K562 (cell line): ENCODE results near the gene NRXN3. TPM values are rescaled to one million over a fixed set of nuclear protein-coding genes. Genes with fewer than 3 reads are reported as not detected.

Source experiments
- ATAC-seq: fragments of 200-7000 bp; cut with Tn5 transposase; 3 replicates; pipeline ENCODE4 v1.9.1; 2020; ENCODE audit warnings: moderate library complexity
- BruUV-seq: library from RNA; stranded (reverse); fragments of 400-500 nt; replicated peaks from 2 replicates; lab custom pipeline; 2021; lab: Mats Ljungman, UMichigan
- CTCF ChIA-PET: fragments of 300-600 bp; formaldehyde crosslinking; extraction: SDS; loops from one replicate; lab custom pipeline; 2021; ENCODE audit warnings: low intra/inter-chr PET ratio; lab: Yijun Ruan, JAX
- POLR2A ChIA-PET: fragments of 300-600, 350-650 bp; sonication (Branson Sonifier 250); formaldehyde crosslinking; extraction: SDS; loops from one replicate; lab custom pipeline; 2021; ENCODE audit warnings: antibody characterized with exemption, inconsistent platforms; lab: Yijun Ruan, JAX
- DNase-seq, 4 experiments: peaks; one replicate each; pipeline versions ENCODE4 v3.0.0 to v3.0.0-alpha.2; 2011 to 2018; ENCODE audit warnings: low spot score in 3 of 4, mixed read lengths in 3 of 4; ENCODE audit errors: extremely low read depth in 1 of 4
- FAIRE-seq: peaks from 2 replicates; lab custom pipeline; 2011; peaks lifted over from hg19 to GRCh38; lab: Jason Lieb, UNC
- H2AFZ ChIP-seq: 2 replicates; pipeline ENCODE4 v1.6.0; 2011; ENCODE audit warnings: low read depth, low read length, control low read depth, inconsistent platforms
- H3K27ac ChIP-seq: fragments of 200-600 bp; 3 replicates; pipeline ENCODE4 v1.8.0; 2011; ENCODE audit warnings: low read depth, mild to moderate bottlenecking, control low read depth, inconsistent platforms, low read length, moderate library complexity, mixed read lengths; ENCODE audit errors: extremely low read depth
- H3K27me3 ChIP-seq, 2 experiments: fragments of 300-600 bp in 1 of 2; 2 replicates in 1 of 2; 3 replicates in 1 of 2; pipeline versions ENCODE4 v1.6.0 to v1.8.0; 2011; ENCODE audit warnings: inconsistent platforms in 2 of 2, low read length in 2 of 2, mild to moderate bottlenecking in 1 of 2, mixed read lengths in 1 of 2, moderate library complexity in 1 of 2; ENCODE audit not compliant: control insufficient read depth in 2 of 2, insufficient read depth in 2 of 2
- H3K36me3 ChIP-seq: fragments of 300-600 bp; 3 replicates; pipeline ENCODE4 v1.8.0; 2011; ENCODE audit warnings: mild to moderate bottlenecking, low read length, inconsistent platforms; ENCODE audit not compliant: control insufficient read depth, insufficient read depth
- H3K4me1 ChIP-seq, 2 experiments: fragments of 200-600 bp in 1 of 2; replicated peaks in 1 of 2; 2 replicates in 1 of 2; 3 replicates in 1 of 2; pipeline versions ENCODE4 v1.5.1 to v1.8.0; 2011; ENCODE audit warnings: inconsistent platforms in 2 of 2, low read length in 2 of 2, mild to moderate bottlenecking in 1 of 2, mixed read lengths in 1 of 2, moderate library complexity in 1 of 2; ENCODE audit not compliant: control insufficient read depth in 2 of 2, insufficient read depth in 2 of 2
- H3K4me2 ChIP-seq: 2 replicates; pipeline ENCODE4 v1.6.1; 2011; ENCODE audit warnings: low read length, control low read depth, inconsistent platforms, mixed read lengths; ENCODE audit not compliant: insufficient read depth
- H3K4me3 ChIP-seq: fragments of 200-600 bp; sonication (generic), shearing (Covaris generic); 2 replicates; pipeline ENCODE4 v1.5.1; 2016; ENCODE audit warnings: control low read depth, inconsistent platforms
- H3K79me2 ChIP-seq: fragments of 200-600 bp; 3 replicates; pipeline ENCODE4 v1.8.0; 2011; ENCODE audit warnings: low read length, inconsistent platforms; ENCODE audit not compliant: control insufficient read depth, insufficient read depth
- H3K9ac ChIP-seq, 2 experiments: 2 replicates each; pipeline versions ENCODE4 v1.6.0 to v1.6.1; 2011; ENCODE audit warnings: low read depth in 2 of 2, low read length in 2 of 2, control low read depth in 1 of 2, inconsistent platforms in 1 of 2, mild to moderate bottlenecking in 1 of 2, mixed read lengths in 1 of 2; ENCODE audit not compliant: insufficient read depth in 1 of 2
- H3K9me1 ChIP-seq: one replicate; pipeline ENCODE4 v1.6.0; 2011; ENCODE audit warnings: inconsistent platforms, mild to moderate bottlenecking, low read length, moderate library complexity; ENCODE audit not compliant: control insufficient read depth, insufficient read depth
- H3K9me3 ChIP-seq: replicated peaks from 2 replicates; pipeline ENCODE4 v1.5.1; 2011; ENCODE audit warnings: low read depth, low read length, inconsistent platforms; ENCODE audit not compliant: control insufficient read depth, insufficient read depth
- H4K20me1 ChIP-seq: replicated peaks from 2 replicates; pipeline ENCODE4 v1.6.1; 2011; ENCODE audit warnings: low read length, inconsistent platforms, mixed read lengths; ENCODE audit not compliant: control insufficient read depth, insufficient read depth
- ERF ChIP-seq: fragments of 450-650 bp; formaldehyde crosslinking; IDR thresholded peaks from 2 replicates; pipeline ENCODE4 v1.4.0; 2020; ENCODE audit warnings: mild to moderate bottlenecking, mixed read lengths
- NCOA1 ChIP-seq: fragments of 450-650 bp; IDR thresholded peaks from 2 replicates; pipeline ENCODE4 v1.6.1; 2016; ENCODE audit warnings: low read depth
- NR2C2 ChIP-seq, 2 experiments: fragments of 200-800 bp in 1 of 2; sonication (Bioruptor generic) in 1 of 2; sonication (generic) in 1 of 2; formaldehyde crosslinking in 1 of 2; IDR thresholded peaks; 2 replicates each; pipeline versions ENCODE4 v1.6.1 to v1.8.0; 2016 to 2022; ENCODE audit warnings: mild to moderate bottlenecking in 1 of 2, missing compliant biosample characterization in 1 of 2, missing genetic modification characterization in 1 of 2, missing genetic modification reagents in 1 of 2
- OTX1 ChIP-seq: fragments of 450-650 bp; formaldehyde crosslinking; IDR thresholded peaks from 2 replicates; pipeline ENCODE4 v1.4.0; 2022; ENCODE audit warnings: mild to moderate bottlenecking
- RBM15 ChIP-seq: fragments of 200-400 bp; formaldehyde crosslinking; IDR thresholded peaks from 2 replicates; pipeline ENCODE4 v1.6.1; 2018; ENCODE audit warnings: mild to moderate bottlenecking, low read length, moderate library complexity; ENCODE audit not compliant: insufficient read depth
- SMAD4 ChIP-seq: fragments of 250-450 bp; sonication (Bioruptor Pico); conservative IDR thresholded peaks from 2 replicates; pipeline ENCODE4 v1.8.0; 2021; ENCODE audit warnings: inconsistent platforms, mild to moderate bottlenecking, moderate library complexity
- YBX1 ChIP-seq: fragments of 450-650 bp; IDR thresholded peaks from 2 replicates; pipeline ENCODE4 v1.7.1; 2016; ENCODE audit warnings: mild to moderate bottlenecking
- ZNF316 ChIP-seq: fragments of 450-650 bp; IDR thresholded peaks from 2 replicates; pipeline ENCODE4 v1.6.1; 2016
- WGBS: fragments of 100-300 bp; shearing (Covaris generic); methylation state at CpG from one replicate; pipeline ENCODE4 v1.1.6; 2016; ENCODE audit warnings: low coverage, mixed read lengths; ENCODE audit not compliant: insufficient coverage; ENCODE audit errors: missing lambda C conversion rate; 5-methylcytosine and 5-hydroxymethylcytosine counted together
- in situ Hi-C: fragments of 300-500 bp; cut with MboI; formaldehyde crosslinking; loops from 4 replicates; pipeline ENCODE4 v1.15.0; 2018; ENCODE audit warnings: inconsistent platforms, mixed read lengths
- intact Hi-C: fragments of 100-400 bp; cut with micrococcal nuclease; formaldehyde crosslinking; loops from 2 replicates; pipeline ENCODE4 v1.14.2; 2022
- polyA plus RNA-seq, 8 experiments: library from polyadenylated mRNA; depleted of rRNA in 4 of 8; stranded (reverse) in 5 of 8; unstranded in 3 of 8; fragments of >200 nt; fragmentation: Nextera tagmentation in 2 of 8; fragmentation: Illumina TruSeq in 1 of 8; extraction: Ambion mirVana in 2 of 8; extraction: Trizol in 1 of 8; gene quantifications; 2 replicates each; pipeline versions ENCODE4 v1.2.1 to v1.2.3, GENCODE V29; 2011 to 2014; ENCODE audit warnings: inconsistent platforms in 1 of 8, missing spikeins in 1 of 8
- total RNA-seq, 7 experiments: library from RNA; depleted of rRNA in 6 of 7; stranded (reverse); fragments of >200 nt in 6 of 7; fragmentation: Illumina TruSeq in 2 of 7; extraction: Trizol in 2 of 7; gene quantifications; 2 replicates each; pipeline versions ENCODE4 v1.2.1 to v1.2.3, GENCODE V29; 2011 to 2021; ENCODE audit warnings: low replicate concordance in 1 of 7
- TF ChIP-seq, protein P1 (sequence below): fragments of 450-650 bp; IDR thresholded peaks from 2 replicates; pipeline ENCODE4 v1.6.1; 2016; ENCODE audit warnings: low read depth, mild to moderate bottlenecking, moderate library complexity
- TF ChIP-seq, protein P2 (sequence below): fragments of 250-450 bp; sonication (Bioruptor Pico); IDR thresholded peaks from 2 replicates; pipeline ENCODE4 v1.8.0; 2021; ENCODE audit warnings: borderline replicate concordance, mild to moderate bottlenecking, moderate library complexity; ENCODE audit not compliant: poor library complexity, severe bottlenecking

NRXN3 gene
- total and polyA plus RNA-seq, 9 of the 15 experiments (the other 6 are each of a cell fraction or from before 2014, with no cell fraction given): 0.09 TPM; not detected in 8

DNA sequence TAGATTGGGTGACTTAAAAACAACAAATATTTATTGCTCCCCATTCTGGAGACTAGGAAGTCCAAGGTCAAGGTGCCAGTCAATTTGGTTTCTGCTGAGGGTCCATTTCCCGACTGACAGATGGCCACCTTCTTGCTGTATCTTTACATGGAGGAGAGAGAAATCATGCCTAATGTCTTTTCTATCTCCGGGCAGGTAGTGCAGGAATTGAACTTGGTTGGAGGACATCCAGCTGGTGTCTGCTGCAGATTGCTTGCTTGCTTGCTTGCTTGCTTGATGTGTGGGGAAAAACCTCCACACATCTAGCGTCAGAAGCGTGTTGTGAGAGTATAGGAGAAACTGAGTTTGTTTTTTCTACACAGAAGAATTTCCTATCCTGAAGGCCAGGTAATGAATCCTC, 1479.7 kb downstream of the NRXN3 start:
- no peaks in the 10 kb centered on the region for H3K9me1 ChIP-seq
- no TSS peak for BruUV-seq
- intact Hi-C loops: no loop called here
- no peak for DNase-seq
- H3K9ac ChIP-seq: no peak overlapping the region
- H3K79me2 ChIP-seq: no peaks in the 10 kb centered on the region
- CTCF ChIA-PET: no interaction called here
- POLR2A ChIA-PET: no interaction called here
- no peaks in the 10 kb centered on the region for H3K27me3 ChIP-seq
- H3K4me1 ChIP-seq: no peaks in the 10 kb centered on the region
- TF ChIP-seq, protein P1, sequence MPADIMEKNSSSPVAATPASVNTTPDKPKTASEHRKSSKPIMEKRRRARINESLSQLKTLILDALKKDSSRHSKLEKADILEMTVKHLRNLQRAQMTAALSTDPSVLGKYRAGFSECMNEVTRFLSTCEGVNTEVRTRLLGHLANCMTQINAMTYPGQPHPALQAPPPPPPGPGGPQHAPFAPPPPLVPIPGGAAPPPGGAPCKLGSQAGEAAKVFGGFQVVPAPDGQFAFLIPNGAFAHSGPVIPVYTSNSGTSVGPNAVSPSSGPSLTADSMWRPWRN: no peak
- TF ChIP-seq RBM15: no peak
- TF ChIP-seq ZNF316: no peak
- TF ChIP-seq, protein P2, sequence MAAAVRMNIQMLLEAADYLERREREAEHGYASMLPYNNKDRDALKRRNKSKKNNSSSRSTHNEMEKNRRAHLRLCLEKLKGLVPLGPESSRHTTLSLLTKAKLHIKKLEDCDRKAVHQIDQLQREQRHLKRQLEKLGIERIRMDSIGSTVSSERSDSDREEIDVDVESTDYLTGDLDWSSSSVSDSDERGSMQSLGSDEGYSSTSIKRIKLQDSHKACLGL (CRISPR knock-in tag): no peak
- TF ChIP-seq YBX1: no peak
- no peak for TF ChIP-seq OTX1
- TF ChIP-seq ERF: no peak
- no peak for TF ChIP-seq SMAD4 (CRISPR knock-in tag)
- TF ChIP-seq NR2C2 (CRISPR knock-in tag; IDR thresholded peaks at IDR 0.05): no peak
- no peak for TF ChIP-seq NR2C2 (tag; IDR thresholded peaks at IDR 0.05)
- no peak for TF ChIP-seq NCOA1
- H3K36me3 ChIP-seq: no peaks in the 10 kb centered on the region
- no peak overlapping the region for H2AFZ ChIP-seq
- H3K9me3 ChIP-seq: no peaks in the 10 kb centered on the region
- H4K20me1 ChIP-seq: no peaks in the 10 kb centered on the region
- 0% methylated on average over 4 of the region's 4 CpGs for WGBS
- no peak for ATAC-seq
- no peak overlapping the region for H3K4me3 ChIP-seq
- H3K4me2 ChIP-seq: no peak overlapping the region
- H3K27ac ChIP-seq: no peak overlapping the region
- no peak for FAIRE-seq
- in situ Hi-C loops: no loop called here
